Non-pigmented ciliary epithelial cell (primary cell): ENCODE data around the gene ZNF836.

Experiments
- DNase-seq: peaks from one replicate; pipeline ENCODE4 v3.0.0-alpha.2; 2010; ENCODE audit warnings: low read depth

ZNF836 gene

DNA sequence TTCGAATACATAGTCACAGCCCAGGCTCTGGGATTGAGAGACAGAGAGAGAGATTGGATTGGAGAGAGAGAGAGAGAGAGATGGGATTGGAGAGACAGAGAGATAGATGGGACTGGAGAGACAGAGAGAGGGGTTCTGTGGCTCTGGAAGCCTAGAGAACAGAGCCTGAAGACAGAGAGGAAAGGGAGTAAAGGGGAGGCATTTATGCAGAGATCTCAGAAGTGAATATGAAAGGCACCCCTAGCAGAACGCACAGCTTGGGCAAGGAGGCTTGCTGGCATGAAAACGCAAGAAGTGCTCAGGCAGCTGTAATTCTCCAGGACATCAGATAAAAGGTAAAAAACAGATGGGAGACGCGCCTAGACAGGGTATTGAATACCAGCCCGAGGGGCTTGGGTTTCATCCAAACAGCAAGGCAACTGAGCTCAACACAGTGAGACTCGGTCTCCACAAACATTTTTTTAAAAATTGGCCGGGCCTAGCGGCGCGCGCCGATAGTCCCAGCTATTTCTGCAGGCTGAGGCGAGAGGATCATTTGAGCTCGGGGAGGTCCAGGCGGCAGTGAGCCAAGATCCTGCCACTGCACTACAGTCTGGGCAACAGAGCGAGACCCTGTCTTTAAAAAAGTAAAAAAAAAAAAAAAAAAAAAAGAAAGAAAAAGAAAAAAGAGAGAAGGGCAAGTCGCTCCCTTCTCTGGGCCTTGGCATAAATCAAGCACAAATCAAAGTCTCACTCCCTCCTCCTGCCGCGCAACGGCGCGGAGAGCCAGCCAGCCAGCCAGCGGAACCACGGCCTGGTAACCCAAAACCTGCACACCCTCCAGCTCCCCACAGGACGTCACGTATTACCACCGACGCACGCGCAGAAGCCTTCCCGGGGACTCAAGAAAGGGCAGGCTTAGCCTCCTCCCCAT is 17.7 kb upstream of the ZNF836 start:
- no peak for DNase-seq

DNA sequence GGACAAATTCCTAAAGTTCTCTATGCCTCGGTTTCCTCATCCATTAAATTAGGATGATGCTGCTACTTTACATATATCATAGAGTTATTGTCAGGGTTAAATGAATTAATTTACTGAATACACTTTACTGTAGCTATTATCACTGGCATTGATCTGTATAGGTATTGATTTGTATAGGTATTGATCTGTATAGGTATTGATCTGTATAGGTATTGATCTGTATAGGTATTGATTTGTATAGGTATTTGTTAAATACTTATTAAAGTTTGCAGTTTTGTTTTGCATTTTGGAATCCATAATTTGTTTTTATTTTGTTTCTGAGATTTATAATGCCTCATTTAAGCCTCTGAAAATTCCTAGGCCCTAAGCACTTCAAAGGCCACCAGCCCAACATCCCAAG is 16.0 kb upstream of the ZNF836 start:
- DNase-seq: no peak

DNA sequence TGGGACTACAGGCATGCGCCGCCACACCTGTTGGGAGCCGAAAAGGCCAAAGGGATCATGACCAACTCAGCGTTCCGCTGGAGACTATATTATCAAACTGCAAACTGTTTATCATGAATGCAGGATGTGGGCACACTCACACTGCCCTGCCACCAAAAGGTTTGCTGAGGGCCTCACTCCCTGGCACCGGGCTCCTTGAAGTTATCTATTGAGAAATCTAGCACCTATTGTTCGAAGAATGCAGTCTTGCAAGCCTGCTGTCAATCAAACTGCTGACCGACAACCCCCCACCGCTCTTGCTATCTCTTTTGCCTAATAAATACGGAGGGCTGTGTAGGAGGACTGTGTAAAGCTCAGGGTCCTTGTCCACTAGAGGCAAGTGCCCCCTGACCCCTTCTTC is 5.2 kb upstream of the ZNF836 start:
- no peak for DNase-seq

DNA sequence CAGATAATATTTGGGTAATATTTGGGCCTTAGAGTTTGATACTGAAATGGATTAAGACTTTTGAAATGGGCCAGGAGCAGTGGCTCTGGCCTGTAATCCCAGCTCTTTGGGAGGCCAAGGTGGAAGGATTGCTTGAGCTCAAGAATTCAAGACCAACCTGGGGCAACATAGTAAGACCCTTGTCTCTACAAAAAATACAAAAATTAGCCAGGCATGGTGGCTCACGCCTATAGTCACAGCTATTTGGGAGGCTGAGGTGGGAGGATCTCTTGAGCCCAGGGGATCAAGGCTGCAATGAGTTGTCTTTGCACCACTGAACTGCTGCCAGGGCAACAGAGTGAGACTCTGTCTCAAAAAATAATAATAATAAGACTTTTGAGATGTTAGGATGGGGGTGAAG is 926 bp upstream of the ZNF836 start:
- DNase-seq: no peak

DNA sequence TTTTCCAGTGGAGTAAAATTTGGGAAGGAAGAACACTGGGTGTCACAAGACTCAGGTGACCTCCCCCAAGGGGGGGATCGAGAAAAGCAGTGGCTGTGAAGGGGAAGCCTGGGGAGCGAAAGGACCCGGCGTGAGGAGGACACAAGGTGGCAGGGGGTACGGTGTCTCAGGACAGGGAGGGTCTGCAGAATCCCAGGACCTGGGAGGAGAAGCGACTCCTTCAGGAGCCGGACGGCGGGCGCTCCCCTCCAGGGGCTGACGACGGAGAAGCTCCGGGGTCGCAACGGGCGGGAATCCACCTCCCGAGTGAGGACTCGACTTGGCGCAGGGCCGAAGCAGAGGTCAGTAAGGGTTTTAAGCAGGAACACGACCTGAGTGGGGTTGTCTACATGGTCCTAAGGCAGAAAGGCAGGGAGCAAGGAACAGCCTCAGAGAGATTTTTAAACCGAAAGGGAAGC is 529 bp downstream of the ZNF836 start:
- no peak for DNase-seq

DNA sequence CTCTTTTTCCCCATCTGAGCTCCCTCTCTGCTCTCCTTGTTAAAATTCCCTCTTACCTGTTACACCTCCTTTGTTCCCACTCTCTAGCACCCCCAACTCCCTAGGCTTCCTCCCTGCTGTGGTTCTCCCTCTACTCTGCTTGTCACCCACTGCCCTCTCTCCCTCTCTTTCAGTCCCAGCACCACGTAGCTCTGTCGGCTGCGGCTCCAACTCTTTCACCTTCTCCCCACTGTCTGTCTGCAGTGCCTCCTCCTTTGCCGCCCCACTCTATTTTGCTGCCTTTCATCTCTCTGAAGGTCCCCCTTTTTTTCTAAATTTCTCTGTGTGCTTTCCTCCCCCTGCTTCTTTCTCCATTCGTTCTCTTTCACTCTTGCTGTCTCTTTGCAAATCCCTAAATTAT is 1.1 kb downstream of the ZNF836 start:
- no peak for DNase-seq

DNA sequence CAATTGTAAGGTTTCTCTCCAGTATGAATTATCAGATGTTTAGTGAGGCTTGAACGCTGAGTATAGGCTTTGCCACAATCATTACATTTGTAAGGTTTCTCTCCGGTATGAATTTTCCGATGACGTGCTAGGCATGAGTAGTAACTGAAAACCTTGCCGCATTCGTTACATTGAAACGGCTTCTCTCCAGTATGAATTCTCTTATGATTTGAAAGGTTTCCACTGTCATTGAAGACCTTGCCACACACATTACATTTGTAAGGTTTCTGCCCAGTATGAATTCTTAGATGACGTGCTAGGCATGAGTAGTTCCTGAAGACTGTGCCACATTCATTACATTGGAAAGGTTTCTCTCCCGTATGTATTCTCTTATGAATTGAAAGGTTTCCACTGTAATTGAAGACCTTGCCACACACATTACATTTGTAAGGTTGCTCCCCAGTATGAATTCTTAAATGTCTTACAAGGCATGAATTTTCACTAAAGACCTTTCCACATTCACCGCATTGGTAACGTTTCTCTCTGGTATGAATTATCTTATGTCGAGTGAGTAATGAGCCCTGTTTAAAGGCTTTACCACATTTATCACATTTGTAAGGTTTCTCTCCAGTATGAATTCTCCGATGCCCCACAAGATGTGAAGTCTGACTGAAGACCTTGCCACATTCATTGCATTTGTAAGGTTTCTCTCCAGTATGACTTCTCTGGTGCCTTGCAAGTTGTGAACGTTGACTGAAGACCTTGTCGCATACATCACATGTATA is 15.6 kb downstream of the ZNF836 start:
- no peak for DNase-seq

DNA sequence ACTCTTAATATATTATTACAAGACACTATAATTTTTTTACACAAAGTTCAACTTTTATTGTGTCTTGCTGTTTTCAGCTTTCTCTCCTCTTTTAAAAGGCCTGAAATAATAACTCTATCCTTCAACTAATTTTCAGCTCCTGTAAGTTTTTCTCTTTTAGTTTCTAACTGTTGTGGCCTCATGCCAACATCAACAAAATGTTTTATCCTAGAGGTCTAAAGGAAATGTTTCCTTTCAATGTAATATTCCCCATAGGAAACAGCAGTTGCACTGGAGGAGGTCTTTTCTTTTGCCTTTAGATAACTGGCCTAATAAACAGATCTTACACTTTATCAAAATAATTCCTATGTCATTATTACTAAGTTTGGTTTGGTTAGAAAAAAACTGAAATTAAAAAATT is 23.2 kb downstream of the ZNF836 start:
- no peak for DNase-seq

DNA sequence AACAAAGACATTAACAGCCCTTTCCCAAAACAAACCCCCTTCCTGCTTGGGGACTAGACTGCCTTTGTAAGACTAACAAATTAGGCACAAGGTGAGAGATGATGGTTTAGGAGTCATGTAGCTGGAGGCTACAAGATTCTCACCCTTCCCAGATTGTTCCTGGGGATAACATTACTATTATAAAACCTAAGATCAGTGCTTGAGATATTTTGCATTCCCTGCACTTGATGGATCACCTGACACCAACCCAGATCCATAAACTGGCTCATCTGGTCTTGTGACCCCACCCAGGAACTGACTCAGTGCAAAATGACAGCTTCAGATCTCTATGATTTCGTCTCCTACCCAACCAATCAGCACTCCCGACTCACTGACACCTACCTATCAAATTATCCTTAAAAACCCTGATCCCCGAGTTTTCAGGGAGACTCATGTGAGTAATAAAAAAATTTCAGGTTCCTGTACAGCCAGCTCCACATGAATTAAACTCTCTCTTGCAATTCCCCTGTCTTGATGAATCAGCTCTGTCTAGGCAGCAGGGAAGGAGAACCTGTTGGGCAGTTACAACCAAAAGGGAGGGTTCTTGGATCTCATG is 29.3 kb downstream of the ZNF836 start:
- no peak for DNase-seq

DNA sequence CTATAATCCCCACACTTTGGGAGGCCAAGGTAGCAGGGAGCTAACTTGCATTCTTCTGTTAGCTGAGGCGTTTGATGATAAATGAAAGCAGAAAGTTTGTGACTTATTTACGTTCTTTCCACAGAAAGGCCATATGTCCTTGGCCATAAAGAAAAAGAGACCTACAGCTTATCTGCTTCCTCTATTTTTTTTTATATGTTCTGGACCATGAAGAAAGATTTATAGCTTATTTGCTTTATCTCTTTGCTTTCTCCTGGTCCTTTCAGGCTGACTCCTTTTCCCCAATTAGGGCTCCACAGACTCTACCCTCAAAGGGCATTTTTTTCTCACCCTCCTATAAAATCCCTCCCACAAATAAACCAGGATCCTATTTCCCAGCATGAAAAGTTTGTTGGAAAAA is 30.2 kb downstream of the ZNF836 start:
- DNase-seq: no peak

DNA sequence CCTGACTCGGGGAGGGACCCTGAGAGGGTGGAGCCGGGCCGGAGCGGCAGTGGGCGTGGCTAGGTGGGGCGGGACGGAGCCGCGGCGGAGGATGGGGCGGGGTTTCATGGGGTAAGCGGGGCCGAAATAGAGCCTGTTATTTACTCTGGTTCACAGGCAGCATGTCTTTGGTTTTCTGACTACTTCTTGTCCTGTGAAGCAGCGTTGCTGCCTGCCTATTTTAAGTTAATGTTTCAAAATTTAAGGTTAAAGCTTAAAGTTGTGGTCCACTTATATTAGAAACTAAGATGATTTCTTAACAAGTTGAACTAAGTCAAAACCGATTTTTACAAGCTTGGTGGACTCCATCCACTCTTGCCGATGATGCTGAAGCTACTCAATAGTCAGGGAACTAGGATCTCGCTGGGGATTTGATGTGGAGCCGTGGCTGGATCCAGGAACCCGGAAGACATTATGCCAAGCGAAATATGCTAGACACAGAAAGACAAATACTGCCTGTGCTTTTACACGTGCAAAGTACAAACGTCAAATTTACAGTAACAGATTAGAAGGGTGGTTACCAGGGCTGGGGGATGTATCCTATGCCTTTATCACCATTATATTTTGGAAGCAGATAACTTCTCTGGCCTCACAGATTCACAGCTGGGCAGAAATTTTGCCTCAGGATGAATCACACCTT is 31.2 kb downstream of the ZNF836 start:
- no peak for DNase-seq

DNA sequence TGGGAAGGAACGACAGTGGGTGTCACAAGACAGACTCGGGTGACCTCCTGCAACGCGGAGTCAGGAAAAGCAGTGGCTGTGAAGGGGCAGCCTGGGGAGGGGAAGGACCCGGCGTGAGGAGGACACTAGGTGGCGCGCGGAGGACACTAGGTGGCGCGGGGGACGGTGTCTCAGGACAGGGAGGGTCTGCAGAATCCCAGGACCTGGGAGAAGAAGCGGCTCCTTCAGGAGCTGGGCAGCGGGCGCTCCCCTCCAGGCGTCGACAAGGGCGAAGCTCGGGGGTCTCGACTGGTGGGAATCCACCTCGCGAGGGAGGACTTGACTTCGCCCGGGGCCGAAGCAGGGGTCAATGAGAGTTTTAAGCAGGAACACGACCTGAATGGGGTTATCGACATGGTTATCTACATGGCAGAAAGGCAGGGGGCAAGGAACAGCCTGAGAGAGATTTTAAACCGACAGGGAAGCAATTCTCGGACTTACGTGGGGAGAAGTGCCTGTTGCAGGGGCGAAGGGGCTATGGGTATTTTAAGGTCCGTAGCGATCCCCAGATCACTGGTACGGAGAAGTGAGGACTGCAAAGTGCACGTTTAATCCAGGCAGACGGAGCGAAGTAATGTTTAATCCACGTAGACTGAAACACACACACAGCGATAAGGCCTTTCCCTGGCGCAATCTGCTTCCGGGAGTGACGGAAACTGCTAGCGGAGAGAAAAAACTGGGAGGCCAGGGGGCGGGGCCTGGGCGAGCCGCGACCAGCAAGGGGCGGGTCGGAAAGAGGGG is 32.0 kb downstream of the ZNF836 start, which contains the start of gene ZNF616:
Gene ZNF616 (minus strand): TSS at position 687 of the 780 bp plus-strand sequence. CDS start 9,426 bp downstream, outside the sequence.
- DNase-seq: peak; percentile 67

DNA sequence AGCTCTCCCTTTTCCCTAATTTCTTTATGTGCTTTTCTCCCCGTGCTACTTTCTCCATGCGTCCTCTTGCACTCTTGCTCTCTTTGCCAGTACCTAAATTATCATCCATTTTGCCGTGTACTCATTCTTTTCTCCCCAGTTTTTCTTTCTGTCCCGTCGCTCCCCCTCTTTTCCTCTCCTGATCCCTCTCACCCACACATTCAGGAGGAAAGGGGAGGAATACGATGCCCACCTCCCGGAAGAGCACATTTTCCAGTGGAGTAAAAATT is 32.5 kb downstream of the ZNF836 start:
- DNase-seq: no peak

DNA sequence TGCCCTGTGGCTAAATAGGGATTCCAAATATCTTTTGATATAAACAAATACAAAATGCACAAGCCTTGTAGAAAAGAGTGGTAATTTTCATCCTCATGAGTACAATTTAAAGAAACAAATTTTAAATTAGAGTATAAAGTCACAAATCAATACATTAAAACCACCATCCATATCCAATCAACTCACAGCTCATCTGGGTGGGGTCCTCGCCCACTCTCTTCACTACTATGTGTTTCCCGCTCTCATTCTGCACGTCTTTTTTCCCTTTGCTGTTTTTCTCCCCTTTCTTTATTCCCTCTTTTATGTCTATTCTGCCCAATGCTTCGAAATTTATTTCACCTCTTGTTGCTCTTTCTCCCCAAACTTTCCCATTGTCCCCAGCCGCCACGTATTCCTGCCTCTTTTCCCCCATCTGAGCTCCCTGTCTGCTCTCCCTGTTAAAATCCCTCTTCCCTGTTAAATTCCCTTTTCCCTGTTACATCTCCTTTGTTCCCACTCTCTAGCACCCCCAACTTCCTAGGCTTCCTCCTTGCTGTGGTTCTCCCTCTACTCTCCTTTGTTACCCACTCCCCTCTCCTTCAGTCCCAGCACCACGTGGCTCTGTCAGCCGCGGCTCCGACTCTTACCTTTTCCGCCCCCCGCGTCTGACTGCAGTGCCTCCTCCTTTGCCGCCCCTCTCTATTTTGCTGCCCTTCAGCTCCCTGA is 33.0 kb downstream of the ZNF836 start:
- DNase-seq: no peak

DNA sequence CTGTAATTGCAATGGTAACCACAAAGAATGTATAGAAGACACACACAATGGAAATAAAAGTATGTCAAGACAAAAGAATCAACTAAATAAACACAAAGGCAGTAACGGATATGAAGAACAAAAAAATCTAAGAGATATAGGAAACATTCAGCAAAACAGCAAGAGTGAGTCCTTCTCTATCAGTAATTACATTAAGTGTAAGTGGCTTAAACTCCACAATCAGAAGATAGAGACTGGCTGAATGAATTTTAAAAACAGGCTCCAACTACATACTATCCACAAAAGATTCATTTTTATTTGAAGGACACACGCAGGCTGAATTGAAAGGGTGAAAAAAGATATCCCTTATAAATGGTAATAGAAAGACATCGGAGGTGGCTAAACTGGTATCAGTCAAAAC is 51.1 kb downstream of the ZNF836 start:
- no peak for DNase-seq

DNA sequence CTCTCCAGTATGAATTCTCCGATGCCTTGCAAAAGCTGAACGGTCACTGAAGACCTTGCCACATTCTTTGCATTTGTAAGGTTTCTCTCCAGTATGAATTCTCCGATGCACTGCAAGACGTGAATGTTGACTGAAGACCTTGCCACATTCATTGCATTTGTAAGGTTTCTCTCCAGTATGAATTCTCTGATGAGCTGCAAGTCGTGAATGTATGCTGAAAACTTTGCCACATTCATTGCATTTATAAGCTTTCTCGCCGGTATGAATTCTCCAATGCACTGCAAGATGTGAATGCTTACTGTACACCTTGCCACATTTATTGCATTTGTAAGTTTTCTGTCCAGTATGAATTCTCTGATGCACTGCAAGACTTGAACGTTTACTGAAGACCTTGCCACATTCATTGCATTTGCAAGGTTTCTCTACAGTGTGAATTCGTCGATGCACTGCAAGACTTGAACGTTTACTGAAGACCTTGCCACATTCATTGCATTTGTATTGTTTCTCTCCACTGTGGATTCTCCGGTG is 55.8 kb downstream of the ZNF836 start:
- DNase-seq: no peak

DNA sequence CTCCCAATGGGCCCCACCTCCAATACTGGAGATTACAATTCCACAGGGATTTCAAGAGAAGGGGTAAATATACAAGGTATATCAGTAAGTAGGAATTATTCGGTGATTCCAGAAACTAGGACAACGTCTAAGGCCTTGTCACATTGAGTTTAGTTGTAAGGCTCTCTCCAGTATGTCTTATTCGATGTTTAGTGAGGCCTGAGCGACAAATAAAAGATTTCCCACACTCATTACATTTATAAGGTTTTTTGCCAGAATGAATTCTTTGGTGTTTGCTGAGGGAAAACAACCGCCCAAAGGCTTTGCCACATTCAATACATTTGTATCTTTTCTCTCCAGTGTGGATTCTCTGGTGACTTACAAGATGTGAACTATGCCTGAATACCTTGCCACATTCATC is 56.7 kb downstream of the ZNF836 start:
- DNase-seq: no peak

DNA sequence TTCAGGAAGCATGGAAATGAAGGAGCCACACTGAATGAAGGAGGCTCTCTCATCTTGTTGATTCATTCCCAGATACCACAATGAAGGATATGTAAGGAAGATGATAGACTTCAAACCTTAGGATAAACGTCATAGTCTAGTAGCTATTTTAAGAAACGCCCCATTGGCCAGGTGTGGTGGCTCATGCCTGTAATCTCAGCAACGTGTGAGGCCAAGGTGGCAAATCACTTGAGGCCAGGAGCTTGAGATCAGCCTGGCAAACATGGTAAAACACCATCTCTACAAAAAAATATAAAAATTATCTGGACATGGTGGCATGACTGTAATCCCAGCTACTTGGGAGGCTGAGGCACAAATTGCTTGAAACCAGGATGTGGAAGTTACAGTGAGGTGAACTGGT is 58.8 kb downstream of the ZNF836 start:
- no peak for DNase-seq

DNA sequence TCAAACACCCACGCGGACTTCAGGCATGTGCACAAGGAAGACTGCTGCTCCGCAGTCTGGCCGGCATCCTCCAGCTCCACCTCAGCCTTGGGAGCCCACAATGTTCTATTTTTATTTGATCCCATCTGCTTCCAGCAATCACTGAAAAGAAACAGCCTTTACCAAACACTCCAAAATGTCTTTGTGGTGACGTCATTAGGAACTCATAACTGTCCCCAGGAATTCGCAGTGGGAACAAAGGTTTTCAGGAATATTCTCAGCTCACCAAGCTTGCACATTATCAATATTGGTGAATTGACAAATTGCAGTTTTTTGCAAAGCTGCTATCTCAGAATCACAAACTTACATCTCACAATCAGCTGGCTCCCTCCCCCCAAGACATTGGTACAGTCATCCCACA is 60.6 kb downstream of the ZNF836 start:
- DNase-seq: no peak
